ENCODE results near the gene PGLYRP4. TPM values are rescaled to one million over a fixed set of nuclear protein-coding genes. Genes with fewer than 3 reads are reported as not detected.

Gene PGLYRP4
- total RNA-seq, 1 donor from 2014 or later, result not detected

- DNase-seq (ENCODE audit: low read depth) (no peak), FAIRE-seq (no peak)
- no peaks in the 10 kb centered on the region for H3K27me3 ChIP-seq (ENCODE audit: control insufficient read depth, insufficient read depth, low read length)
- H3K36me3 ChIP-seq (ENCODE audit: control insufficient read depth, insufficient read depth, low read length), result no peaks in the 10 kb centered on the region
- peak within 1 kb of the TSS; percentile 17 for H3K4me3 ChIP-seq (ENCODE audit: low read depth, low read length)
- TF ChIP-seq, protein P1, sequence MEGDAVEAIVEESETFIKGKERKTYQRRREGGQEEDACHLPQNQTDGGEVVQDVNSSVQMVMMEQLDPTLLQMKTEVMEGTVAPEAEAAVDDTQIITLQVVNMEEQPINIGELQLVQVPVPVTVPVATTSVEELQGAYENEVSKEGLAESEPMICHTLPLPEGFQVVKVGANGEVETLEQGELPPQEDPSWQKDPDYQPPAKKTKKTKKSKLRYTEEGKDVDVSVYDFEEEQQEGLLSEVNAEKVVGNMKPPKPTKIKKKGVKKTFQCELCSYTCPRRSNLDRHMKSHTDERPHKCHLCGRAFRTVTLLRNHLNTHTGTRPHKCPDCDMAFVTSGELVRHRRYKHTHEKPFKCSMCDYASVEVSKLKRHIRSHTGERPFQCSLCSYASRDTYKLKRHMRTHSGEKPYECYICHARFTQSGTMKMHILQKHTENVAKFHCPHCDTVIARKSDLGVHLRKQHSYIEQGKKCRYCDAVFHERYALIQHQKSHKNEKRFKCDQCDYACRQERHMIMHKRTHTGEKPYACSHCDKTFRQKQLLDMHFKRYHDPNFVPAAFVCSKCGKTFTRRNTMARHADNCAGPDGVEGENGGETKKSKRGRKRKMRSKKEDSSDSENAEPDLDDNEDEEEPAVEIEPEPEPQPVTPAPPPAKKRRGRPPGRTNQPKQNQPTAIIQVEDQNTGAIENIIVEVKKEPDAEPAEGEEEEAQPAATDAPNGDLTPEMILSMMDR (IDR thresholded peaks at IDR 0.05; ENCODE audit: insufficient read depth, low read length, severe bottlenecking), result no peak
Measured at GRCh38 chr1:153357853-153358690, 9.4 kb upstream of the PGLYRP4 start, which contains the start of gene S100A9. S100A9 (plus strand) TSS chr1:153357854; CDS start chr1:153358284, 430 bp downstream.

DNA sequence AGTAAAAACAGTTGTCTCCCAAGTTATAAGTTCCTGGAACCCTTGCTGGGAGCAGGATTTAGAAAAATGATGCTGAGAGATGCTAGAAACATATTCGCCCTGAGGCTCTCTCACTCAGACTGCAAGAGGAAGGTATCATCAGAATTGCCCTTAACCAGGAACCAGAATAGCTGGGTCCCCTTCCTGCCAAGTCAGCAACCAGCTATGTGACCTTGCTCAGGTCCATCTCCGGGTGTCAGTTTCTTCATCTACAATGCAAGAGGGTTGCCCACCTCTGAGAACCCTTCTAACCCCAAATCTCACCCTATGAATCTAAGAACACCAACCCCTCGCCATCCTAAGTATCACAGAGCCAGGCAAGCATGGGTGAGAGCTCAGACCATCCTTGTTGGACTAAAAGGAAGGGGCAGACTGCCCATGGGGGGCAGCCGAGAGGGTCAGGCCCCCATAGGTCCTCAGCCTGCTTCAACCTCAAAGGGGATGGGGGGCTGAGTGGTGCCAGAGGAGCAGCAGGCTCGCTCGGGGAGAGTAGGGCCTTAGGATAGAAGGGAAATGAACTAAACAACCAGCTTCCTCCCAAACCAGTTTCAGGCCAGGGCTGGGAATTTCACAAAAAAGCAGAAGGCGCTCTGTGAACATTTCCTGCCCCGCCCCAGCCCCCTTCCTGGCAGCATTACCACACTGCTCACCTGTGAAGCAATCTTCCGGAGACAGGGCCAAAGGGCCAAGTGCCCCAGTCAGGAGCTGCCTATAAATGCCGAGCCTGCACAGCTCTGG is 8.6 kb upstream of the PGLYRP4 start:
- FAIRE-seq (no peak), DNase-seq (ENCODE audit: low read depth) (peak; percentile 85)
- TF ChIP-seq, protein P1 (IDR thresholded peaks at IDR 0.05; ENCODE audit: insufficient read depth, low read length, severe bottlenecking), result no peak
- no peaks in the 10 kb centered on the region for H3K27me3 ChIP-seq (ENCODE audit: control insufficient read depth, insufficient read depth, low read length)
- no peaks in the 10 kb centered on the region for H3K36me3 ChIP-seq (ENCODE audit: control insufficient read depth, insufficient read depth, low read length)
- H3K4me3 ChIP-seq (ENCODE audit: low read depth, low read length), result peak overlapping the region; percentile 17

DNA sequence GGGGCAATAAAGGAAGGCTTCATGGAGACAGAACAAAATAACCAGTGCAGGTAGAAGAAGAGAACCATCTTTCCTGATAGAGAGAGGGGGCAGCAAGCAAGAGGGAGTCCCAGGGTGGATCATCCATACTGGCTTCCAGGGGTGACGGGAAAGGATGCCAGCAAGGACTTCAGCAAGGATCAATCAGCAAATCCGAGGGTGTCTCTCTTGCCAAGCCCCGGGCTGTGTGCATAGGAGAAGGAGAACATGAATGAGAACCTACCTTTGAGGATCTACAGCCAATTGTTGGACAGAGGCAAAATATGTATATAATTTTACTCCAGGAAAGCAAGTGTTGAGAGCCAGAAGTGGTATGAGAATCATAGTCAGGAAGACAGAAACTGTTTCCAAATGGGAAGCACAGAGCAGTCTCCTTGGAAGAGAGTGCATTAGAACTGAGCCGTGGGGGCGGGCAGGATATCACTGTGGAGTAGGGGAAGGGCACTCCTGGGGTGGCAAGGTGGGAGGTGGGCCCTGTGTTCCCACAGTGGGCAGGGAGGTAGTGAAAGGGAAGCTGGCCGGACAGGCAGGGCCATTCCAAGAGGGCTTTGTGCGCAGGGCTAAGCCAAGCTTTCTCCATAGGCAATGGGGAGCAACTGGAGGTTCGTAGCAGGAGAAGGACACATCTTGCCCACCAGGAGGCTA is 7.9 kb upstream of the PGLYRP4 start:
- H3K36me3 ChIP-seq (ENCODE audit: control insufficient read depth, insufficient read depth, low read length), result no peaks in the 10 kb centered on the region
- FAIRE-seq (no peak), DNase-seq (ENCODE audit: low read depth) (no peak)
- no peaks in the 10 kb centered on the region for H3K27me3 ChIP-seq (ENCODE audit: control insufficient read depth, insufficient read depth, low read length)
- H3K4me3 ChIP-seq (ENCODE audit: low read depth, low read length), result no peak overlapping the region
- TF ChIP-seq, protein P1 (IDR thresholded peaks at IDR 0.05; ENCODE audit: insufficient read depth, low read length, severe bottlenecking), result no peak

GRCh38 chr1:153355445-153356071 is 6.9 kb upstream of the PGLYRP4 start:
- DNase-seq (ENCODE audit: low read depth), result peak; percentile 72
- H3K4me3 ChIP-seq (ENCODE audit: low read depth, low read length), result no peak overlapping the region
- no peaks in the 10 kb centered on the region for H3K27me3 ChIP-seq (ENCODE audit: control insufficient read depth, insufficient read depth, low read length)
- H3K36me3 ChIP-seq (ENCODE audit: control insufficient read depth, insufficient read depth, low read length), result no peaks in the 10 kb centered on the region
- no peak for FAIRE-seq
- TF ChIP-seq, protein P1 (IDR thresholded peaks at IDR 0.05; ENCODE audit: insufficient read depth, low read length, severe bottlenecking), result peak; percentile 94

GRCh38 chr1:153354515-153355193 is 6.0 kb upstream of the PGLYRP4 start:
- TF ChIP-seq, protein P1 (IDR thresholded peaks at IDR 0.05; ENCODE audit: insufficient read depth, low read length, severe bottlenecking), result peak; percentile 28
- H3K27me3 ChIP-seq (ENCODE audit: control insufficient read depth, insufficient read depth, low read length), result no peaks in the 10 kb centered on the region
- peak; percentile 64 for FAIRE-seq
- H3K4me3 ChIP-seq (ENCODE audit: low read depth, low read length), result no peak overlapping the region
- DNase-seq (ENCODE audit: low read depth), result no peak
- H3K36me3 ChIP-seq (ENCODE audit: control insufficient read depth, insufficient read depth, low read length), result no peaks in the 10 kb centered on the region
